NCI-H1436 treated with DMSO at 0.1 percent for 48 hours (cell line): Measurements from ENCODE around the gene ICA1.
A peak's percentile ranks its signal among the peaks of the same experiment; 100 is the strongest.

Experiments used
- DNase-seq: peaks from one replicate; lab custom pipeline; 2025; lab: John Stamatoyannopoulos, UW

ICA1 gene

GRCh38 chr7:8159595-8159994 is 102.4 kb downstream of the ICA1 start:
- no peak for DNase-seq

- no peak for DNase-seq
Measured at GRCh38 chr7:8157296-8157695, 104.7 kb downstream of the ICA1 start.

GRCh38 chr7:8155836-8156235 is 106.1 kb downstream of the ICA1 start:
- DNase-seq = peak; percentile 32

DNA sequence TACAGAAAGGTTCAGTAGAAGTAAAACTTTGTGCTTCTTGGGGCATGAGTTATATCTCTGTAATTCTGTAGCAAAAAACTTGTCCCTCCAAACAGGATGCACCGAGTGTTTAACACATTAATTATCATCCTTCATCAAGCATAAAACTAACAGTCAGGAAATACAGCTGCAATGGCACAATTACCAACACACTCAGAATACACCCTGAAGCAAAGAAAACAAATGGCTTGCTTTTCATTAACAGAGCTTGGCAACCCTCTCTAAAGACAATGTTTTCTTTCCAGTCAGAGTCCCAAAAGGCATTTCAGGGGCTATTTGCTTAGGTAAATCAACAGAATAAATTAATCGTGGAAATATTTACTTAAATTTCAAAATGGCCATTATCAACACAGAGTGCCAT is 107.7 kb downstream of the ICA1 start:
- DNase-seq = peak; percentile 93

DNA sequence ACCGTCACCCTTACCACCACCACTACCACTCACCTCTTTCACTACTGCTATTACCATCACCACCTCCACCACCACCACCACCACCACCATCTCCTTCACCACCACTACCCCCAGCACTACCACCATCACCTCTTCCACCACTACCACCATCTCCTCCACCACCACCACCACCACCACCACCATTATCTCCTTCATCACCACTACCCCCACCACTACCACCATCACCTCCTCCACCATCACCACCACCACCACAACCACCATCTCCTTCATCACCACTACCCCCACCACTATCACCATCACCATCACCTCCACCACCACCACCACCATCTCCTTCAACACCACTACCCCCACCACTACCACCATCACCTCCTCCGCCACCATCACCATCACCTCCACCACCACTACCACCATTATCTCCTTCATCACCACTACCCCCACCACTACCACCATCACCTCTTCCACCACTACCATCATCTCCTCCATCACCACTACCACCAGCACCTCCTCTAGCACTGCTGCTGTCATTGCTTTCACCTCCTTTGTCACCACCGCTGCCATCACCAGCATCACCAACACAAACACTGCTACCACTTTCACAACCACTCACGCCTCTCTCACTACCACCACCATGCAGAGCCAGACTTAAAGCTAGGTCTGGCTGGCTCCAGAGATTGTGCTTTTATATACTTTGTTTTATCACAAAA is 109.3 kb downstream of the ICA1 start:
- DNase-seq = no peak

- no peak for DNase-seq
Measured at GRCh38 chr7:8151161-8151725, 110.7 kb downstream of the ICA1 start.

GRCh38 chr7:8149222-8149621 is 112.7 kb downstream of the ICA1 start:
- no peak for DNase-seq

GRCh38 chr7:8147760-8148463 is 114.1 kb downstream of the ICA1 start:
- no peak for DNase-seq

- peak; percentile 74 for DNase-seq
Measured at GRCh38 chr7:8146788-8147413, 115.1 kb downstream of the ICA1 start.

- DNase-seq = no peak
Measured at GRCh38 chr7:8146106-8146787, 115.7 kb downstream of the ICA1 start.

DNA sequence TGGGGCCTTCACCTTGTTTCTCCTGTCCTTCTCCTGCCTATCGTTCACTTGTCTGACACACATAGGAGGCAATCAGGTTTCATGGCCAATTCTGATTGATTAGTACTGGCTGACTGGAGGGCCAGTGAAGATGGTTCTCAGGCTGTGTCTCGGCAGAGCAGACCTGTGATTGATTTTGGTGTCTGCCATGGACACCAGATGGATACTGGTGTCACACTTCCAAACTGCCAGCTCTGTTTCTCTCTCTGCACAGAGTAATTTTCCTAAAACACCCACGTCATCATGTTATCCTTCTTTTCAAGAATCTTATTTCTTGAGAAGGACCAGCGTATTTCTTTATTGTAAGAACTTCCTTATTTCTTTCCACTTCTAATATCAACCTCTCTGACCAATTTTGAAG is 117.1 kb downstream of the ICA1 start:
- DNase-seq = no peak

GRCh38 chr7:8143151-8143874 is 118.7 kb downstream of the ICA1 start:
- no peak for DNase-seq

DNA sequence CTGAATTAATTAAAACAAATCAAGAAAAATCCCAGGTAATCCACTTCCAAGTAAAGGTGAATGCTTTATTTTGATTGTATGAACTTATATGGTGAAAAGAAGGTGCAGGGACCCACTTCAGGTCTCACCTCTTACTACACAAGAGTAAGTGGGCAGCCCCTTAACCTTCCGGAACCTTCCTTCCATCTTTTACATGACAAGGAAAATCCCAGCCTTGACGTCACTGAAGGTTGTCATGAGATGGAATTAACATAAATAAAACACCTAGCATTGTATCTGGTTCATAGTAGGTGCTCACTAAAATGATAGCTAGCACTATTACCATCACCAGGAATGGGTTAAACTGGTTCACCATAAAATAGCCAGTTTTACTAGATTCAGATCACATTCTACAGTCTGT is 119.5 kb downstream of the ICA1 start:
- DNase-seq = no peak

GRCh38 chr7:8141070-8141469 is 120.9 kb downstream of the ICA1 start:
- DNase-seq = no peak

DNA sequence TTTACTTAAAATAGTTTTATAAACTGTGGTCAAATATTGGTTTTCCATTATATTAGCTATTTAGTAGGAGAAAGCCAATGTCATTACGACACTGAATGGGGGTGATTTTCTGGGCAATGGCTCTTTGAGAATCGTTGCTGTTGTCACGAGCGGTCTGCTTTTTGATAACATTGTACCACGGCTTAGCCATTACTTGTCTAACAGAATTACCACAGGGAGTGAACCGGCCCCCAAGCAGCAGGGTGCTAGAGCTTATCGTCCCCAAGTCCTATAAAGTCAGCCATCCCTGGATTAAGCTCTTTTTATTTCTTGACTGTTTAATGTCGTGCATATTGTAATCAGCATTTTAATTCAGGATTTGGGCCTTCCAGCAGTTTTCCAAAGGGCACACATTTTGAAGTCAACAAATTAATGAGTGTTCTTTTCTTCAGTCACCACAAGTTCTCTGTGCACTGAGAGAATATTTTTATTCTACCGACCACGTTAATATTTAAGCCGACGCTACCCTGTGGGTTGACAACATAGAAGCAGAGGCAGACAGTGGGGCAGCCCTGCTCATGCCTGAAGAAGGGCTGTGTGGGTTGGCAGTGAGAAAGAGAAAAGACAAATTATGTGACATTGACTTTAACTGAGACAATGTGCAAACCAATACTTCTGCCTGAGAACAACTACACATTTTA is 125.8 kb downstream of the ICA1 start:
- DNase-seq = no peak

GRCh38 chr7:8135417-8135816 is 126.5 kb downstream of the ICA1 start:
- DNase-seq = no peak

DNA sequence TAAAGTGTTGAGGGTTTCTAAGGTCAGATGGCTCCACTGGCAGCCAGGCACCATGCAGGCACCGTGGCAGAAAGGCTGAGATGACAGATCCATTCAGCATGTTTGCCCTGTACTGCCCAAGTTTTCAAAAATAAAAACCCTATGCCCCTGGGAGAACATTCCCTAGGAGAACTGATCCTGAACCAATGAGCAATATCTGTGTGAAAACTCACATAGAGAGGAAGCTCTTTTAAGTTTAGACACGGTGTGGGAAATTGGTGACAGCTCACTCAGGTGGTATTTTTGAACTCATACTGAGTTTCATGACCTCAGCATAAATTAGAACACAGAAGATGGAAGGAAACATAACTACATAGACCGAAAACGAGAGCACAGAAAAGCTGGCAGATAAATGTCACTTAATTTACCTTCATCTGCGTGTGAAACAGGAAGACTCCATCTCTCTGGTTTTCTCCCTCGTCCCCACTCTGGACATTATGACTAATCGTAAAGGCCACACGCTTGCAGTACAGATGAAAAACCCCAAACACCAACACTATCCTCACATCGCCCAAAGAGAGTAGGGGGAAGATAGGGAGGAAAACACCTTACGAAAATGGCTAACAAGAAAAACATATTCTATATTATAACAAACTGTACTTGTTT is 127.8 kb downstream of the ICA1 start:
- no peak for DNase-seq

GRCh38 chr7:8133188-8133848 is 128.6 kb downstream of the ICA1 start:
- DNase-seq = no peak

DNA sequence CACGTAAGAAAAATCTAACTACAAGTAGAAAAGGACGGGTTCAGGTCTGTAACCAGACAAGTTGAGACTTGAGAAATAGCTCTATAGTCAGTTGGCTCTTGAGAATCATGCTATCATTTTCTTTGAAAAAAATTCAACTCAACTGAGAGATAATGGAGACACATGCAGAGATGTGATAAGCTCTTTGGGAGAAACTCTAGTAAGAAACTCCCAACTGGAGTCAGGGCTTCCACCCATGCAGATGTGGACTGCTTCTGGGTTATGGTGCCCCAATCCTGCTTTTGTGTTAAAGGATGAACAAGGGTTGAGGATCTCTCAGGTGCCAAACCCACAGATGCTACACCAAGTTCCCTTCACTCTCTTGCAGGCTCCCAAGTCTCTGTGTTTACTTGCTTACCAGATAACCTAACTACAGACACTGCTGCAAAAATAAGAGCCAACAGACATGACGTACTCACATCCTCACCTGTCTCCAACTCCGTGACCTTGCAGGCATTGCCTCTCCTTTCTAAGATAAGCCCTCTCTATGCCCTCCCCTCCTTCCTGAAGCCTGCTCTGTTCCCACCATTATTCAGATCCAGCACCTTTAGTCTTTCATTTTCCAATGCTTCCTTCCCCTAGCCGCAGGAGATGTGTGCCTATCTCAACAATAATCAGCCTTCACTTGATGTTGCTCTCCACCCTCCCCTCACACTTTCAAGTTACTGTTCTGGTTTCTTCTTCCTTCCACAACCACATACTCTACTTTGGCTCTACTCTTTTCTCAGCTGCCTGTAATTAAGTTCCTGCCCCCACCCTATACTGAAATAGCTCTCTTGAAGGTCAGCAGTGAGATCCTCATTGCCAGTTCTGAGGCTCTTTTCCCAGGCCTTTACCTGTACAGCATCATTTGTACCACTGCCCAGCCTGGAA is 130.0 kb downstream of the ICA1 start:
- no peak for DNase-seq
